ENCODE measurements around the gene IDH3G.
A peak's percentile ranks its signal among the peaks of the same experiment; 100 is the strongest.

IDH3G gene

GRCh38 chrX:153794897-153795816 is 982 bp upstream of the IDH3G start:
- peak overlapping the region; percentile 77 for H3K4me3 ChIP-seq (ENCODE audit: low read depth, low read length, poor library complexity, severe bottlenecking)
- no peaks in the 10 kb centered on the region for H3K9me2 ChIP-seq (ENCODE audit: low read depth, low read length)
- H4K20me1 ChIP-seq (ENCODE audit: insufficient read depth, low read length) = no peaks in the 10 kb centered on the region
- H2AFZ ChIP-seq (ENCODE audit: low read length) = no peak overlapping the region
- peaks cover 40% of the 10 kb centered on the region for H3K36me3 ChIP-seq (ENCODE audit: insufficient read depth, low read length)
- peak overlapping the region; percentile 96 for H3K9ac ChIP-seq (ENCODE audit: low read length)
- no peaks in the 10 kb centered on the region for H3F3A ChIP-seq (ENCODE audit: insufficient read depth, low read length)
- H3K9me3 ChIP-seq (ENCODE audit: low read length) = no peaks in the 10 kb centered on the region
- H3K4me2 ChIP-seq (ENCODE audit: low read length) = peak overlapping the region; percentile 94
- peak overlapping the region; percentile 23 for H3K27ac ChIP-seq (ENCODE audit: low read depth, low read length, poor library complexity, severe bottlenecking)
- no peaks in the 10 kb centered on the region for H3K27me3 ChIP-seq (ENCODE audit: insufficient read depth, low read length)
- H3K4me1 ChIP-seq (ENCODE audit: insufficient read depth, low read length, severe bottlenecking) = peaks cover 25% of the 10 kb centered on the region
- H3K79me2 ChIP-seq (ENCODE audit: insufficient read depth, low read length) = peaks cover 6% of the 10 kb centered on the region; the same call in 1 of the 2 replicates
- TF ChIP-seq EZH2 (IDR thresholded peaks at IDR 0.05; ENCODE audit: borderline replicate concordance, low read length) = no peak
- TF ChIP-seq CTCF (IDR thresholded peaks at IDR 0.05; ENCODE audit: low read length) = no peak

GRCh38 chrX:153793291-153793690 is 884 bp downstream of the IDH3G start:
- H3K79me2 ChIP-seq (ENCODE audit: insufficient read depth, low read length) = peaks cover 6% of the 10 kb centered on the region; the same call in 1 of the 2 replicates
- peak overlapping the region; percentile 96 for H3K9ac ChIP-seq (ENCODE audit: low read length)
- no peaks in the 10 kb centered on the region for H3K9me2 ChIP-seq (ENCODE audit: low read depth, low read length)
- peaks cover 39% of the 10 kb centered on the region for H3K36me3 ChIP-seq (ENCODE audit: insufficient read depth, low read length)
- TF ChIP-seq CTCF (IDR thresholded peaks at IDR 0.05; ENCODE audit: low read length) (no peak), EZH2 (IDR thresholded peaks at IDR 0.05; ENCODE audit: borderline replicate concordance, low read length) (no peak)
- peak overlapping the region; percentile 94 for H3K4me2 ChIP-seq (ENCODE audit: low read length)
- H3K4me1 ChIP-seq (ENCODE audit: insufficient read depth, low read length, severe bottlenecking) = peaks cover 25% of the 10 kb centered on the region
- H3K27me3 ChIP-seq (ENCODE audit: insufficient read depth, low read length) = no peaks in the 10 kb centered on the region
- peak overlapping the region; percentile 77 for H3K4me3 ChIP-seq (ENCODE audit: low read depth, low read length, poor library complexity, severe bottlenecking)
- H2AFZ ChIP-seq (ENCODE audit: low read length) = no peak overlapping the region
- no peaks in the 10 kb centered on the region for H4K20me1 ChIP-seq (ENCODE audit: insufficient read depth, low read length)
- H3K27ac ChIP-seq (ENCODE audit: low read depth, low read length, poor library complexity, severe bottlenecking) = peak overlapping the region; percentile 77
- no peaks in the 10 kb centered on the region for H3F3A ChIP-seq (ENCODE audit: insufficient read depth, low read length)
- H3K9me3 ChIP-seq (ENCODE audit: low read length) = no peaks in the 10 kb centered on the region

DNA sequence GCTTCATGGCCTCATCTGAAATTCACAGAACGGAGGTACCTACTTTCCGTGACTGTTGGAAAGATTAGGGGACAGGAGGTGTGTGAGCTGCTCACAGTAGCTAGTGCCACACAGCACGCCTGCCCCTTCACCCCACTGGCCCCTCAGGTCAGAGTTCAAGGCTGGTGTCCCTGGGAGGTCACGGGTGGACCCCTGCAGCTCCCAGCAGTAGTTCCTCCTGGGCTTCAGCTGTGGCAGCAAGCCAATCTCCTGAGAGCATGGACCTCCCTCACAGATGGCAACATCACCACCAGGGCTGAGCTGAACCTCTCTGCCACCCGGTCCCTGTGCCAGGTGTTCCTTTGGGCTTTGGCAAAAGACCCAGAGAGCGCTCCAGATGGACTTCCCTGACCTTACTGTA is 1.8 kb downstream of the IDH3G start:
- Histone ChIP-seq H3K4me2 (ENCODE audit: low read length) (peak overlapping the region; percentile 94; the same call in 1 of the 2 replicates), H4K20me1 (ENCODE audit: insufficient read depth, low read length) (no peaks in the 10 kb centered on the region), H3K9me2 (ENCODE audit: low read depth, low read length) (no peaks in the 10 kb centered on the region), H3K9me3 (ENCODE audit: low read length) (no peaks in the 10 kb centered on the region), H3F3A (ENCODE audit: insufficient read depth, low read length) (no peaks in the 10 kb centered on the region), H3K79me2 (ENCODE audit: insufficient read depth, low read length) (peaks cover 6% of the 10 kb centered on the region; the same call in 1 of the 2 replicates), H3K4me1 (ENCODE audit: insufficient read depth, low read length, severe bottlenecking) (peaks cover 25% of the 10 kb centered on the region), H2AFZ (ENCODE audit: low read length) (no peak overlapping the region), H3K9ac (ENCODE audit: low read length) (peak overlapping the region; percentile 96; the same call in 1 of the 2 replicates), H3K27me3 (ENCODE audit: insufficient read depth, low read length) (no peaks in the 10 kb centered on the region), H3K36me3 (ENCODE audit: insufficient read depth, low read length) (peaks cover 30% of the 10 kb centered on the region), H3K4me3 (ENCODE audit: low read depth, low read length, poor library complexity, severe bottlenecking) (peak overlapping the region; percentile 77), H3K27ac (ENCODE audit: low read depth, low read length, poor library complexity, severe bottlenecking) (no peak overlapping the region)
- no peak for TF ChIP-seq EZH2 (IDR thresholded peaks at IDR 0.05; ENCODE audit: borderline replicate concordance, low read length)
- TF ChIP-seq CTCF (IDR thresholded peaks at IDR 0.05; ENCODE audit: low read length) = no peak

Data from OCI-LY1 (cell line).